22Rv1 (cell line): Measurements from ENCODE around the gene SNX33.

ENCODE experiments used
- CTCF ChIP-seq: fragments of 450-650 bp; IDR thresholded peaks from 2 replicates; pipeline ENCODE4 v1.5.1; 2017; ENCODE audit warnings: mild to moderate bottlenecking
- ZFX ChIP-seq: fragments of 450-650 bp; IDR thresholded peaks from 2 replicates; pipeline ENCODE4 v1.6.1; 2017; ENCODE audit warnings: antibody characterized with exemption, borderline replicate concordance

- TF ChIP-seq CTCF (no peak), ZFX (no peak)
Measured at GRCh38 chr15:75704263-75704615, 56.5 kb downstream of the SNX33 start.
